ENCODE results near the gene PRKCH.

The PRKCH gene

DNA sequence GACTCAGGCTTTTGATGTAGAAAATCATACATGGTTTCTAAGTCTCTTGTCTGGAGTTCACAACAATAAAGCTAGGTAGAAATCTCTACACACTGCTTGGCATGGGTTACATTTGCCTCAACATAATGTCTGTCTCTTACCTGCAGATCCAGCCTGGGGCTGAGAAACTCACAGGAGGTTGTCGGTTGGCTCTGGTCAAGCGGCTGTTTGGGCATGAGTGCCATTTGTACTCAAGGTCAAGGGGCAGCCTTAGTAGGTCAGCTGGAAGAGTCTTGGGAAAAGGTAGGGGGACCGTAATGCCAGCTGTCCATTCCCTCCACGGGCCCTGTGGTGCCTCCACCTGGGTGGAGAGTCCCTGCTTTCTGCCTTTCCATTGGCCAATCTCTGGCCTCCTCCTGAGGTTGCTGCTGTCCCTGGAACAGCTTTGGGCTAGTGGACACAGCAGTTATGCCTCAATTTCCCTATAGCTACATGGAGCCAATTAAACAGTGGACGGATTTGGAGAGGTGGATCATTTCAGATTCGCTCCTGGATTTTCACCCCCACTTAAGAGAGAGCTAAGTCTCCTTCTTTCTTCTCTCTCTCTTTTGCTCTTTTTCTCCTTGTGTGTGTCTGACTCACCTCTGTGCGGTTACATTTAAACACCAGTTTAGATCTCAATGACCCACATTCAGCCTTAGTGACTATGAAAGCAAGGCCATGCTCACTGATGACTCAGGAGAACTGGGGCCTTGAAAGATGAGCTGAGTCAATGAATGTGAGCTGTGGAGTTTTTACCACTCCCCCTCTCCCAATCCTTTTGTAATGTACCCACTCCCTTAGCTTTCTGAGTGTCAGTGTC is 241.2 kb downstream of the PRKCH start:
- peak; percentile 96 for DNase-seq (ENCODE audit: extremely low read depth, low read depth)
- 0 out of 2 replicates have a peak overlapping the region, but pooled peaks have one; percentile 5 for H3K4me3 ChIP-seq (replicated peaks; ENCODE audit: low read depth, low read length)
- TF ChIP-seq, protein P1, sequence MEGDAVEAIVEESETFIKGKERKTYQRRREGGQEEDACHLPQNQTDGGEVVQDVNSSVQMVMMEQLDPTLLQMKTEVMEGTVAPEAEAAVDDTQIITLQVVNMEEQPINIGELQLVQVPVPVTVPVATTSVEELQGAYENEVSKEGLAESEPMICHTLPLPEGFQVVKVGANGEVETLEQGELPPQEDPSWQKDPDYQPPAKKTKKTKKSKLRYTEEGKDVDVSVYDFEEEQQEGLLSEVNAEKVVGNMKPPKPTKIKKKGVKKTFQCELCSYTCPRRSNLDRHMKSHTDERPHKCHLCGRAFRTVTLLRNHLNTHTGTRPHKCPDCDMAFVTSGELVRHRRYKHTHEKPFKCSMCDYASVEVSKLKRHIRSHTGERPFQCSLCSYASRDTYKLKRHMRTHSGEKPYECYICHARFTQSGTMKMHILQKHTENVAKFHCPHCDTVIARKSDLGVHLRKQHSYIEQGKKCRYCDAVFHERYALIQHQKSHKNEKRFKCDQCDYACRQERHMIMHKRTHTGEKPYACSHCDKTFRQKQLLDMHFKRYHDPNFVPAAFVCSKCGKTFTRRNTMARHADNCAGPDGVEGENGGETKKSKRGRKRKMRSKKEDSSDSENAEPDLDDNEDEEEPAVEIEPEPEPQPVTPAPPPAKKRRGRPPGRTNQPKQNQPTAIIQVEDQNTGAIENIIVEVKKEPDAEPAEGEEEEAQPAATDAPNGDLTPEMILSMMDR (IDR thresholded peaks at IDR 0.05; ENCODE audit: low read depth, low read length, missing control alignments): no peak

DNA sequence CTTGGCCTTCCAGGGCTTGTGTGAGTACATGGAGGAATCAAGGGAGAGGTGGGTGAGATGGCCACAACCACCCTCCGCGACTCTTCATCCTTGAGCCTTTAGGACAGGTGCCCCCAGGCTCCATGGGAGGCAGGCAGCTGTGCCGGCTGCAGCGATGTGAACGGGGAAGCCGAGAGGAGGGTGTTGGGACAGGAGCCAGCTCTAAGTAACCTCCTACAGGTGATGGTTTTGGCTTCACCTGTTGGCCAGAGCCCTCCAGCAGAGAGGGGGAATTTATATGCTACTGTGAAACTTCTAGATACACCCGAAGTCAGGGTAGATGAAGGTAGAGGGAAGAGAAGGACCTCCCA is 241.8 kb downstream of the PRKCH start:
- TF ChIP-seq, protein P1 (IDR thresholded peaks at IDR 0.05; ENCODE audit: low read depth, low read length, missing control alignments): no peak
- no peak overlapping the region for H3K4me3 ChIP-seq (replicated peaks; ENCODE audit: low read depth, low read length)
- DNase-seq (ENCODE audit: extremely low read depth, low read depth): no peak

DNA sequence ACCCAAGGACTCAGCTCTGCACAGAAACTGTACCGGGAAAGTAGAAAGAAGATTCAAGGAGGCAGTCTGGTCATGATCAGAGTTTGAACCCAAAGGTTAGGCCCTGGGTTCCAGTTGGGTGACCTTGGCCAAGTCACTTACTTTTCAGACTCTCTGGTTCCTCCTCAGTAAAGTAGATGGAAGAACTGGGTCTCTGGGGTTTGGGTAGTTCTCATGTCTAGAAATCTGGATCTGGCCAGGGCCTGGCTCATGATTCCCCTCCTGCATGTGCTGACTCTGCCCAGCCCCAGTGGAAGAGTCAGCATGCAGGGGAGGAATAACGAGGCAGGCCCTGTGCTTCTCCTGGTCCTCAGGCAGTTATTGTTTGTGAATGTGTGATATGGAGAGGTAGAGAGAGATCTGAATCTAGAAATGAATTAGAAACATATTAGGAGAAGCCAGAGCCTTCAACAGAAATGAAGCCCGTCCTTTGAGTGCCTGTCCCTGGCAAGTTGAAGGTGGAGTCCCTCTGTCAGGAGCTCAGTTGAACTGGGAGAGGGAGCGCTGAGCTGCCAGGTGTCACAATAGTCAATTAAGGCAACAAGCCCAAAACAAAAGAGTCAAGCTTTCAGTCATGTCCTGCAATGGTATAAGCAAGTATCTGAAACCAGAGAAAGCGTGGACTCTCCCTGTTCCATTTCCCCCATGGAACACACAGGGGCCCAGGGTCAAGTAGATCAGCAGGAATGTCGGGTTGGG is 242.7 kb downstream of the PRKCH start:
- no peak for DNase-seq (ENCODE audit: extremely low read depth, low read depth)
- TF ChIP-seq, protein P1 (IDR thresholded peaks at IDR 0.05; ENCODE audit: low read depth, low read length, missing control alignments): no peak
- no peak overlapping the region for H3K4me3 ChIP-seq (replicated peaks; ENCODE audit: low read depth, low read length)

DNA sequence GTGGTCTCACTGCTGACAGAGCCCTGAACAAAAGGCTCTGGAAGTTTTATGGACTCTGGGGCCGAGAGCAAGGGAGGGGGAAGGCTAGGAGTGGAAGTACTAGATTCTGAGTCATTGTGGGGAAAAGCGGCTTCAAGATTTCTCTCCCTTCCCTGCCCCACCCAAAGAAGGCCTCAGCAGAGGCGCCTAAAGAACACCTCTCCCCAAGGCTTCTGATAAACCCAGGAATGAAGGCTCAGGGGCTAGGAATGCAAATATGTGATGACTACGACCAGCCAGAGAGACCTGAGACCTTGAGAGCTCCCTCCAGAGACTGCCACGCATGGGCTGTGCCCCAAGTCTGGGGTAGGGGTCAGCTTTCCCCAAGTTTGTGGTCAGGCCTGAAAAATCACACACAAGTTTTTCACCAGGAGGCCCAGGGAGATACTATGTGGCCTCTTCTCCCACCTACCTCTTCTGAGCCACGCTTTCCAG is 243.3 kb downstream of the PRKCH start:
- TF ChIP-seq, protein P1 (IDR thresholded peaks at IDR 0.05; ENCODE audit: low read depth, low read length, missing control alignments): no peak
- no peak overlapping the region for H3K4me3 ChIP-seq (replicated peaks; ENCODE audit: low read depth, low read length)
- DNase-seq (ENCODE audit: extremely low read depth, low read depth): peak; percentile 69

DNA sequence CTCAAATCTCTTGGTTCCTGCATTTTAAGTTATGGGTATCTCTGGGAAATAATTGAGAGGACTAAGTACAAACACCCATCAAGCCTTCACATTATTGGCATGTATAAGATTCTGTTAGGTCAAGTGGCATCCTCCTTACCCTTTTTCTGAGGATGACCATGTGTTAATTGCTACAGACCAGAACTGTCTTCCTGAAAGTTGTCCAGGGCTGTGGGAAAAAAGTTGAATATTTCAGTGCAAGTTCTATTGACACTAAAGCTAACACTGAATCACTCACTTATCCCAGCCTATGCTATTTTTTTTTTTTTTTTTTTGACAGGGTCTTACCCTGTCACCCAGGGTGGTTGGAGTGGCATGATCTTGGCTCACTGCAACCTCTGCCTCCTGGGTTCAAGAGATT is 243.8 kb downstream of the PRKCH start:
- TF ChIP-seq, protein P1 (IDR thresholded peaks at IDR 0.05; ENCODE audit: low read depth, low read length, missing control alignments): no peak
- DNase-seq (ENCODE audit: extremely low read depth, low read depth): no peak
- H3K4me3 ChIP-seq (replicated peaks; ENCODE audit: low read depth, low read length): no peak overlapping the region

DNA sequence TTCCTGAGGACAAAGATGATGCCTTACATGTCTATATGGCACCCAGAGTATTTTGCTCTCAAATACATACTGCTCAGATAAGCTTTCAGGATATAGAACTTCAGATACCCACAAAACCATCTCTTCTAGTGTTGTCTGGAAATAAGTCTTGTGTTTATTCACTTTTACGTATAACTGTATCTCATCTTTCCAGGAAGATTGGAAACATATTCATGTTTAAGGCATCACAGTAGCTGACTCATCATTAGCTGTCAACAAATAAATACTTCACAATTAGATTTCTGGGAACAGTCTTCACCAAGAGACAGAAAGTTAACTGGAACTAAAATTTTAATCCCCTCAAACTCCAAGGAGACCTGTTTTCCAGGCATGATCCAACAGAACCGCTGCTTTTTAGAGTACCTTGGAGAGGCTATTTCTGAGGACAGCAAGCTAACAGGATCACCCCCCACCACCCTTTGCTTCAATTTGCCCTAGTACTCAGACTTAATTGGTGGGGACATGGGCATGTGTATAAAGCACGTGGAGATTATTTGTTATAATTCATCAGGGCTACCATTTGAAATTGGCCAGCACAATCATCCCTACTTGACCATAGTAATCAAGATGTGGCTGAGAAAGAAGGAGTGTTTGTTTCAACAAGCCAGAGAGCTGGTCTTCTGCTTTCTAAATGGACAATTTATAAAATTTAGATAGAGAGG is 244.6 kb downstream of the PRKCH start:
- TF ChIP-seq, protein P1 (IDR thresholded peaks at IDR 0.05; ENCODE audit: low read depth, low read length, missing control alignments): no peak
- no peak overlapping the region for H3K4me3 ChIP-seq (replicated peaks; ENCODE audit: low read depth, low read length)
- peak; percentile 69 for DNase-seq (ENCODE audit: extremely low read depth, low read depth)
